ENCODE results near the gene DOCK2. TPM values are rescaled to one million over a fixed set of nuclear protein-coding genes. Genes with fewer than 3 reads are reported as not detected.
A peak's percentile ranks its signal among the peaks of the same experiment; 100 is the strongest.

Gene DOCK2
- polyA plus RNA-seq, 1 of the 3 experiments (the other 2 are of a cell fraction): 3.8 TPM

GRCh38 chr5:169980418-169981053 lies 343.5 kb downstream of the DOCK2 start, which contains the start of gene INSYN2B (continued):
- TF ChIP-seq REST (IDR thresholded peaks at IDR 0.05; ENCODE audit: low read depth, low read length): peak; percentile 12; the same call in 1 of the 2 replicates

GRCh38 chr5:169988206-169988605 lies 351.1 kb downstream of the DOCK2 start:
- Histone ChIP-seq H3K9me2 (no peaks in the 10 kb centered on the region), H3K9me3 (no peaks in the 10 kb centered on the region), H3F3A (replicated peaks; ENCODE audit: insufficient read depth) (peaks cover 9% of the 10 kb centered on the region), H3K4me3 (ENCODE audit: low read depth in 2 of 2, low read length in 1 of 2) (no peak overlapping the region), H4K20me1 (ENCODE audit: insufficient read depth) (no peaks in the 10 kb centered on the region), H3K79me2 (ENCODE audit: insufficient read depth) (no peaks in the 10 kb centered on the region), H3K4me2 (no peak overlapping the region), H3K4me1 (ENCODE audit: control insufficient read depth in 1 of 2, insufficient read depth in 2 of 2, low read depth in 1 of 2, low read length in 1 of 2) (no peaks in the 10 kb centered on the region), H2AFZ (ENCODE audit: low read depth) (no peak overlapping the region), H3K36me3 (replicated peaks in 1 of 2; ENCODE audit: control insufficient read depth in 1 of 2, insufficient read depth in 2 of 2, low read length in 1 of 2) (no peaks in the 10 kb centered on the region), H3K27ac (ENCODE audit: low read depth in 2 of 2, low read length in 1 of 2) (no peak overlapping the region), H3K27me3 (ENCODE audit: insufficient read depth) (no peaks in the 10 kb centered on the region), H3K9ac (no peak overlapping the region)
- ChIA-PET CTCF (interaction anchor here (0.7 to 1.6 kb wide), 4 partner anchors 82 to 286 kb away, joined by 3 to 6 read pairs (median 4); no protein-coding TSS in a partner anchor), POLR2A (no interaction called here)
- DNase-seq: no peak
- 94% methylated on average over 4 of the region's 4 CpGs for WGBS (ENCODE audit: low lambda C conversion rate)
- no peak for TF ChIP-seq MEF2A (IDR thresholded peaks at IDR 0.05; ENCODE audit: borderline replicate concordance, low read depth)
- TF ChIP-seq TEAD4 (IDR thresholded peaks at IDR 0.05; ENCODE audit: borderline replicate concordance, insufficient read depth): no peak
- no peak for TF ChIP-seq ELF1 (IDR thresholded peaks at IDR 0.05)
- TF ChIP-seq FOXJ3 (CRISPR knock-in tag; IDR thresholded peaks at IDR 0.05): no peak
- no peak for TF ChIP-seq FOSL2 (IDR thresholded peaks at IDR 0.05; ENCODE audit: borderline replicate concordance, low read depth)
- TF ChIP-seq JUND (IDR thresholded peaks at IDR 0.05): no peak
- TF ChIP-seq CTCF (IDR thresholded peaks at IDR 0.05): no peak
- no peak for TF ChIP-seq NFIC (IDR thresholded peaks at IDR 0.05; ENCODE audit: borderline replicate concordance)
- TF ChIP-seq FOXM1 (IDR thresholded peaks at IDR 0.05; ENCODE audit: low read depth): no peak
- TF ChIP-seq IRF3 (IDR thresholded peaks at IDR 0.05; ENCODE audit: low read depth, low read length): no peak
- TF ChIP-seq RXRA (IDR thresholded peaks at IDR 0.05; ENCODE audit: borderline replicate concordance, low read depth): no peak
- TF ChIP-seq SIN3A (IDR thresholded peaks at IDR 0.05; ENCODE audit: borderline replicate concordance, low read depth, low read length): no peak
- no peak for TF ChIP-seq GATA2 (CRISPR knock-in tag; IDR thresholded peaks at IDR 0.05)
- no peak for TF ChIP-seq MXI1 (IDR thresholded peaks at IDR 0.05; ENCODE audit: low read depth, low read length)

All from SK-N-SH (cell line).